Activated CD8-positive, alpha-beta T cell treated with anti-CD3 and anti-CD28 coated beads, Interleukin-2, amount 10 ng/mL, durations not matched to agents 7 days and 5 days (primary cell): ENCODE measurements around the gene AVL9. TPM values are rescaled to one million over a fixed set of nuclear protein-coding genes. Genes with fewer than 3 reads are reported as not detected.
"Not testable (repeated sequence)": the region's sequence is repeated elsewhere in the genome, so short reads cannot be mapped to it uniquely, and the experiment has no call there.

Experiments used
- ATAC-seq: fragments of 150-1000 bp; cut with Tn5 transposase; one replicate; pipeline ENCODE4 v1.10.0; 2021; ENCODE audit warnings: moderate library complexity
- CTCF ChIA-PET: fragments of 350-600 bp; sonication (Branson Sonifier 250); formaldehyde crosslinking; loops from one replicate; lab custom pipeline; 2021; ENCODE audit warnings: antibody characterized with exemption; lab: Charles Lee
- POLR2A ChIA-PET: fragments of 350-600 bp; sonication (Branson Sonifier 250); formaldehyde crosslinking; loops from one replicate; lab custom pipeline; 2021; ENCODE audit warnings: antibody characterized with exemption; lab: Charles Lee
- DNase-seq: peaks from one replicate; pipeline ENCODE4 v3.0.0-alpha.2; 2020
- H3K27ac Mint-ChIP-seq: one replicate; pipeline ENCODE4 v1.8.0; 2021; ENCODE audit warnings: mild to moderate bottlenecking, mixed read lengths
- H3K27me3 Mint-ChIP-seq: one replicate; pipeline ENCODE4 v1.8.0; 2021; ENCODE audit warnings: low read depth, mixed read lengths
- H3K36me3 Mint-ChIP-seq: one replicate; pipeline ENCODE4 v1.8.0; 2021; ENCODE audit warnings: low read depth, mixed read lengths
- H3K4me1 Mint-ChIP-seq: one replicate; pipeline ENCODE4 v1.8.0; 2021; ENCODE audit warnings: low read depth, mixed read lengths
- H3K4me3 Mint-ChIP-seq: one replicate; pipeline ENCODE4 v1.8.0; 2021; ENCODE audit warnings: mild to moderate bottlenecking, mixed read lengths
- H3K9me3 Mint-ChIP-seq: one replicate; pipeline ENCODE4 v1.8.0; 2022; ENCODE audit warnings: mixed read lengths; ENCODE audit not compliant: insufficient read depth
- total RNA-seq, 2 experiments: library from RNA; stranded (reverse); gene quantifications; one replicate each; pipeline ENCODE4 v1.2.3, GENCODE V29; 2021

AVL9 gene
- total RNA-seq, 2 experiments from 2014 or later, result 29.6 to 30.1 TPM

DNA sequence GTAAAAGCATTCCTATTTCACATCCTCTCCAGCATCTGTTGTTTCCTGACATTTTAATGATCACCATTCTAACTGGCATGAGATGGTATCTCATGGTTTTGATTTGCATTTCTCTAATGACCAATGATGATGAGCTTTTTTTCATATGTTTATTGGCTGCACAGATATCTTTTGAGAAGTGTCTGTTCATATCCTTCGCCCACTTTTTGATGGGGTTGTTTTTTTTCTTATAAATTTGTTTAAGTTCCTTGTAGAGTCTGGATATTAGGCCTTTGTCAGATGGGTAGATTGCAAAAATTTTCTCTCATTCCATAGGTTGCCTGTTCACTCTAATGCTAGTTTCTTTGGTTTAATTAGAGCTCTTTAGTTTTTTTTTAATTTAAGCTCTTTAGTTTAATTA, 4.9 kb downstream of the AVL9 start:
- CTCF ChIA-PET, result interaction anchor here (0.8 to 1.8 kb wide), 2 partner anchors 8 to 13 kb away, joined by 3 to 4 read pairs; no protein-coding TSS in a partner anchor
- ATAC-seq, H3K27me3 Mint-ChIP-seq, H3K9me3 Mint-ChIP-seq, POLR2A ChIA-PET, DNase-seq: not testable (repeated sequence)
- Mint-ChIP-seq H3K27ac (peak overlapping the region; percentile 40), H3K4me1 (peaks cover 46% of the 10 kb centered on the region), H3K4me3 (peak overlapping the region; percentile 7), H3K36me3 (peaks cover 30% of the 10 kb centered on the region)

GRCh38 chr7:32500922-32501341, 5.6 kb downstream of the AVL9 start:
- H3K4me3 Mint-ChIP-seq, result peak overlapping the region; percentile 4
- peaks cover 30% of the 10 kb centered on the region for H3K36me3 Mint-ChIP-seq
- POLR2A ChIA-PET, result no interaction called here
- CTCF ChIA-PET, result interaction anchor here (1.4 to 1.8 kb wide), 2 partner anchors 9 to 11 kb away, joined by 4 to 7 read pairs; partner anchors contain the start of gene LSM5
- ATAC-seq (peak; percentile 29), DNase-seq (no peak)
- H3K4me1 Mint-ChIP-seq, result peaks cover 46% of the 10 kb centered on the region
- no peaks in the 10 kb centered on the region for H3K9me3 Mint-ChIP-seq
- H3K27me3 Mint-ChIP-seq, result no peaks in the 10 kb centered on the region
- H3K27ac Mint-ChIP-seq, result peak overlapping the region; percentile 50

- ATAC-seq, result no peak
- Mint-ChIP-seq H3K9me3 (no peaks in the 10 kb centered on the region), H3K27me3 (no peaks in the 10 kb centered on the region), H3K36me3 (peaks cover 30% of the 10 kb centered on the region), H3K4me3 (peak overlapping the region; percentile 31), H3K27ac (no peak overlapping the region), H3K4me1 (peaks cover 47% of the 10 kb centered on the region)
- POLR2A ChIA-PET, result no interaction called here
- CTCF ChIA-PET, result interaction anchor here (1.4 to 1.8 kb wide), 2 partner anchors 9 to 11 kb away, joined by 4 to 7 read pairs; partner anchors contain the start of gene LSM5
- no peak for DNase-seq
Observed at GRCh38 chr7:32501522-32501921, 6.2 kb downstream of the AVL9 start.

DNA sequence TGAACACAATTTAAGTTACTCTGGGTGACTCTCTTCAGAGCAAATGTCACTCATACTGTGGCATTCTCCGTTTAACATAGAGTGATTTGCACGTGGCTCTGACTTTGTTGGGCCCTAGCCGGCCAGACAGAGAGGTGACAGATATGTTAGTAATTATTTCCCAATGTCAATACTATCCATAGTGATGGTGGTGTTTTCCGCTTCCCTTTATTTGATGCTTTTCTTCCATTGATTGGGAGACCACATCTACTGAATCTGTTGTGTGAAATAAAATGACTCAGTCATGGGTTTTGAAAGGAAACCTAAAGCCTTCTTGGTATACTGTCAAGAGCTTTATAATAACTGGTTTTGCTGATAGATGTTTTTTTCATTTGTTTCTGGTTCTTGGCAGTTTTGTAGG, 7.4 kb downstream of the AVL9 start:
- H3K27me3 Mint-ChIP-seq, result no peaks in the 10 kb centered on the region
- no peak overlapping the region for H3K4me3 Mint-ChIP-seq
- H3K9me3 Mint-ChIP-seq, result no peaks in the 10 kb centered on the region
- ChIA-PET CTCF (no interaction called here), POLR2A (no interaction called here)
- ATAC-seq (peak; percentile 50), DNase-seq (no peak)
- peak overlapping the region; percentile 53 for H3K27ac Mint-ChIP-seq
- peaks cover 33% of the 10 kb centered on the region for H3K36me3 Mint-ChIP-seq
- H3K4me1 Mint-ChIP-seq, result peaks cover 44% of the 10 kb centered on the region

GRCh38 chr7:32506266-32507054, 11.2 kb downstream of the AVL9 start:
- ChIA-PET POLR2A (interaction anchor here (2.4 kb wide), 1 partner anchor 11 kb away, joined by 10 read pairs; the partner anchor contains the start of gene AVL9), CTCF (no interaction called here)
- H3K36me3 Mint-ChIP-seq, result peaks cover 31% of the 10 kb centered on the region
- peak; percentile 72 for ATAC-seq
- H3K27ac Mint-ChIP-seq, result peak overlapping the region; percentile 40
- peak overlapping the region; percentile 42 for H3K4me3 Mint-ChIP-seq
- peak; percentile 24 for DNase-seq
- H3K27me3 Mint-ChIP-seq, result no peaks in the 10 kb centered on the region
- peaks cover 25% of the 10 kb centered on the region for H3K4me1 Mint-ChIP-seq
- no peaks in the 10 kb centered on the region for H3K9me3 Mint-ChIP-seq

DNA sequence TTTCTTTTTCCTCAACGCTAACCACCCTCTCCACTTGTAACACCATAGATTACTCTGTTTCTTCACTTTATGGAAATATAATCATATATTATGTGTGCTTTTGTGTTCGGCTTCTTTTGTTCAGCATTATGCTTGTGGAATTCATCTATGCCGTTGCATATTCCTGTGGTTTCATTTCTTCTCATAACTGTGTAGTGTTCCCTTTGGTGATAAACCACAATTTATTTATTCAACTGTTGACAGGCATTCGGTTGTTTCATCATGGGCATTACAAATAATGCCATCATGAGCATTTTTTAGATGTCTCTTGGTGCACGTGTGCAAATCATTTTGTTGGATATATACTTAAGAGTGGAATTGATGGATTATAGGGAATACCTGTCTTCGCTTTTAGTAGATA, 12.1 kb downstream of the AVL9 start:
- DNase-seq, result no peak
- Mint-ChIP-seq H3K4me3 (no peak overlapping the region), H3K9me3 (no peaks in the 10 kb centered on the region), H3K27me3 (no peaks in the 10 kb centered on the region), H3K27ac (no peak overlapping the region), H3K36me3 (peaks cover 40% of the 10 kb centered on the region), H3K4me1 (peaks cover 29% of the 10 kb centered on the region)
- POLR2A ChIA-PET, result no interaction called here
- CTCF ChIA-PET, result no interaction called here
- no peak for ATAC-seq

DNA sequence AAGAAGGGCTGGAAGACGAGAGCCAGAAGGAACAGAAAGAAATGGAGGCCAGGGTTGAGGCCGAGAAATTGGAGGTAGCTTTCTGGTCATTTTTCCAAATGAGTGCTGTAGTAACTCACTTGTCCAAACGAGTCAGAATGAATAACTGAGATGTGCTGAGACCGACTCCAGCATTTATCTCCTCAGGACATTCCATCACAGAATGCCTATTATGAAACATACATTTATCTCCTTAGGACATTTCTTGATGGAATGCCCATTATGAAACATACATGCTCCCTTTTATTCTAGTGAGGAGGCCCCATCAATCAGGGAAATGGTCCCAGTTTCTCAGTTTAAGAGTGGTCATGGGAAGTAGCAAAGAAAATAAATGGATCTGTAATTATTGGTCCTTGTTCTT, 16.5 kb downstream of the AVL9 start:
- ChIA-PET POLR2A (no interaction called here), CTCF (no interaction called here)
- H3K27me3 Mint-ChIP-seq, result no peaks in the 10 kb centered on the region
- no peak for DNase-seq
- peaks cover 64% of the 10 kb centered on the region for H3K36me3 Mint-ChIP-seq
- H3K4me1 Mint-ChIP-seq, result peaks cover 42% of the 10 kb centered on the region
- H3K4me3 Mint-ChIP-seq, result no peak overlapping the region
- H3K9me3 Mint-ChIP-seq, result peaks cover 1% of the 10 kb centered on the region
- H3K27ac Mint-ChIP-seq, result no peak overlapping the region
- ATAC-seq, result no peak

DNA sequence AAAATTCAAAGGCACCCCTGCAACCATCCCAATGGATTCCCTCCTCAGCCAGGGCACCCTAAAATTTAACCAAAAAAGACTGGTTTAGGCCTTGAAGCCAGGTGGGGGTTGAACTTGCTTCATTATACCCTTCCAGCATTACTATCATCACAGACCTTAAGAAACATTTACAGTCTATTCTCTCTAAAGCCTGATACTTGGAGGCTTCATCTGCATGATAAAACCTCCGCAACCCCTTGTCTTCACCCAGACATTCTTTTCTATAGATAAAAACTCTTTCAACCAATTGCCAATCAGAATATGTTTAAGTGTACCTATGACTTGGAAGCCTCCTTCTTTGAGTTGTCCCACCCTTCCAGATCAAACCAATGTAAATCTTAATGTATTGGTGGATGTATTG, 17.9 kb downstream of the AVL9 start:
- Mint-ChIP-seq H3K4me1 (peaks cover 39% of the 10 kb centered on the region), H3K36me3 (peaks cover 65% of the 10 kb centered on the region), H3K27ac (no peak overlapping the region)

DNA sequence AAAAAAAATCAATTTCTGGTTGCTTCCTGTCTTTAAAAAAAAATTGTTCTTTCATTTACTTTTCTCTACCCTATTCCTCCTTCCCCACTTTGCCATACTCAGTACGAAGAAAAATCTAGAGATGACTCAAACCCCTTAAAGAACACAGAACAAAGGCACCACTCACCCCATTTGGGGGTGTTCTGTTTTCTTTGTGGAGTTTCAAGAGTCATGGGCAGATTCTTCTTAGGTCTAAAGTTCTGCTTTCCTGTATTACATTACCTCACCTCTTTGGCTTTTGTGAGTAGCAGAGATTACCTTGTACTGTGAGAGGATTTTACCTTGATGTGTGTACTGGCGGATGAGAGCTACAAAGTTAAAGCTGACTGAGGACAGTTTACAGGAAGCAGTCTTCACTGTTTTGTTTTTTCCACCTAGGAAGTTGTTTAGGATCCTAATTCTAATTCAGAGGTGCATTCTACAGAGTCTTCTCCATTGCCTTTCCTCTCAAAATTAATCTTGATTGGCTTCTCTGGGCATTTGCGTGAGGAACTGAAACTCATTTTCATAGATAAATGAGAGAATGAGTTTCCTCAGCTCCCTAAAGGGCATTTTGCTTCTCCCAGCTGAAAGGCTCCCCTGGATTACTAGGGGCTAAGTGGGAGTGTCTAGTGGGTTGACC, 20.7 kb downstream of the AVL9 start:
- Mint-ChIP-seq H3K4me3 (no peak overlapping the region), H3K27ac (peak overlapping the region; percentile 75), H3K4me1 (peaks cover 39% of the 10 kb centered on the region), H3K9me3 (peaks cover 20% of the 10 kb centered on the region), H3K27me3 (no peaks in the 10 kb centered on the region), H3K36me3 (peaks cover 74% of the 10 kb centered on the region)
- ChIA-PET CTCF (interaction anchor here (1.1 kb wide), 1 partner anchor 331 kb away, joined by 3 read pairs; no protein-coding TSS in a partner anchor), POLR2A (interaction anchor here (1.0 kb wide), 1 partner anchor 21 kb away, joined by 4 read pairs; the partner anchor contains the start of gene AVL9)
- peak; percentile 30 for ATAC-seq
- DNase-seq, result no peak

More for the DNA sequence above, 17.9 kb downstream of the AVL9 start:
- Mint-ChIP-seq H3K27me3 (no peaks in the 10 kb centered on the region), H3K9me3 (peaks cover 5% of the 10 kb centered on the region), H3K4me3 (no peak overlapping the region)
- ATAC-seq (no peak), DNase-seq (no peak)
- POLR2A ChIA-PET, result interaction anchor here (0.6 kb wide), 1 partner anchor 16 kb away, joined by 3 read pairs; no protein-coding TSS in a partner anchor
- CTCF ChIA-PET, result interaction anchor here (0.9 kb wide), 1 partner anchor 13 kb away, joined by 3 read pairs; no protein-coding TSS in a partner anchor

- no peak for DNase-seq
- POLR2A ChIA-PET, result no interaction called here
- ATAC-seq, result no peak
- peaks cover 24% of the 10 kb centered on the region for H3K9me3 Mint-ChIP-seq
- H3K27me3 Mint-ChIP-seq, result no peaks in the 10 kb centered on the region
- no peak overlapping the region for H3K27ac Mint-ChIP-seq
- CTCF ChIA-PET, result no interaction called here
- H3K4me3 Mint-ChIP-seq, result no peak overlapping the region
- H3K36me3 Mint-ChIP-seq, result peaks cover 75% of the 10 kb centered on the region
- peaks cover 34% of the 10 kb centered on the region for H3K4me1 Mint-ChIP-seq
Observed at GRCh38 chr7:32516551-32517100, 21.3 kb downstream of the AVL9 start.

DNA sequence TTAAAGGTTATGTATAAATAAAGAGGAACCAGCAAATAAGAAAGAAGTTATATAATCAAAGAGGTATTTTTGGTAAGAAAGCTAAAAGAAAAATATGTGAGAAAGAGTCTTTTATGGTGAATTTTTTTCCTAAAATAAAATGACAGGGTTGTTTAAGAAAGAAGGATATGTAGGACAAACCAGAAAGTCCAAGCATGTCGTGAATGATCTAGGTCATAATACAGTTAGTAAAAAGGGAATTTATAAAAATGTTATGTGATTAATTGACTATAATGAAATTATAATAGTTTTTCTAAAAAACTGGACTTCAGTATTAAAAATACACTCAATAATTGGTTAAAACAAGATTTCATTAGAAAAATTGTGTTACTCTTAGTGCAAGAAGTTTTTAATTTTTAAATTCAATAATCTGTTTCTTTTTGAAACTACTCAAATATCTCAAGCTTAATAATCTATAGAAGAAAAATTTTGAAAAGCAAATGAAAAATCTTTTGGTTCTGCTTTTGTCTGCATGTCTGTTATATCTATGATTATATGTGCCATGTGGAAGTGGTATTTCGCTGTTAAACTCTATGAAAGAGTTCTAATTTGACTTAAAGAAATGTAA, 23.3 kb downstream of the AVL9 start:
- DNase-seq, result no peak
- ATAC-seq, result no peak
- no peak overlapping the region for H3K4me3 Mint-ChIP-seq
- H3K9me3 Mint-ChIP-seq, result peaks cover 33% of the 10 kb centered on the region
- ChIA-PET POLR2A (interaction anchor here (1.9 kb wide), 1 partner anchor 23 kb away, joined by 4 read pairs; the partner anchor contains the start of gene AVL9), CTCF (no interaction called here)
- H3K36me3 Mint-ChIP-seq, result peaks cover 74% of the 10 kb centered on the region
- H3K4me1 Mint-ChIP-seq, result peaks cover 25% of the 10 kb centered on the region
- H3K27me3 Mint-ChIP-seq, result no peaks in the 10 kb centered on the region
- H3K27ac Mint-ChIP-seq, result no peak overlapping the region
